Measurements from ENCODE around the gene C2orf72. TPM values are rescaled to one million over a fixed set of nuclear protein-coding genes. Genes with fewer than 3 reads are reported as not detected.

Gene C2orf72
- total RNA-seq, 1 experiment from 2014 or later, result 0.40 TPM

- H2AFZ ChIP-seq (ENCODE audit: low read length), result no peak overlapping the region
- H3K9me2 ChIP-seq (replicated peaks; ENCODE audit: low read length), result no peaks in the 10 kb centered on the region
- H4K20me1 ChIP-seq (ENCODE audit: low read length), result no peaks in the 10 kb centered on the region
- no peaks in the 10 kb centered on the region for H3K4me1 ChIP-seq (ENCODE audit: insufficient read depth, low read length)
- ChIA-PET CTCF (no interaction called here), POLR2A (ENCODE audit: unreplicated experiment) (no interaction called here)
- ATAC-seq, result peak; percentile 54
- DNase-seq, result no peak
- H3K36me3 ChIP-seq (ENCODE audit: low read depth, low read length), result no peaks in the 10 kb centered on the region
- BruUV-seq (replicated peaks), result no TSS peak
- peaks cover 21% of the 10 kb centered on the region for H3K27me3 ChIP-seq (ENCODE audit: low read length)
- no peaks in the 10 kb centered on the region for H3K9me3 ChIP-seq (ENCODE audit: low read length)
- H3K4me2 ChIP-seq (ENCODE audit: low read length), result peak overlapping the region; percentile 77
- H3F3A ChIP-seq (ENCODE audit: low read length, unreplicated experiment), result no peaks in the 10 kb centered on the region
- H3K4me3 ChIP-seq (ENCODE audit: low read length), result peak overlapping the region; percentile 52
- H3K27ac ChIP-seq (ENCODE audit: low read length), result no peak overlapping the region
- no peak for TF ChIP-seq EZH2 (IDR thresholded peaks at IDR 0.05; ENCODE audit: low read length, unreplicated experiment)
- TF ChIP-seq CTCF (conservative IDR thresholded peaks at IDR 0.05; ENCODE audit: low read depth, low read length), result no peak
- TF ChIP-seq EZH2phosphoT487 (IDR thresholded peaks at IDR 0.05; ENCODE audit: borderline replicate concordance, low read length), result no peak
- intact Hi-C loops (cut with micrococcal nuclease), result no loop called here
- no peak overlapping the region for H3K9ac ChIP-seq (ENCODE audit: low read length)
- no peaks in the 10 kb centered on the region for H3K79me2 ChIP-seq (ENCODE audit: low read length)
These were observed 584 bp downstream of the C2orf72 start for GRCh38 chr2:231037731-231038482.

- H3K36me3 ChIP-seq (ENCODE audit: low read depth, low read length), result no peaks in the 10 kb centered on the region
- no peaks in the 10 kb centered on the region for H3K9me2 ChIP-seq (replicated peaks; ENCODE audit: low read length)
- peaks cover 21% of the 10 kb centered on the region for H3K27me3 ChIP-seq (ENCODE audit: low read length)
- H3F3A ChIP-seq (ENCODE audit: low read length, unreplicated experiment), result no peaks in the 10 kb centered on the region
- ATAC-seq (no peak), DNase-seq (no peak)
- BruUV-seq (replicated peaks), result no TSS peak
- intact Hi-C loops (cut with micrococcal nuclease), result no loop called here
- H3K4me2 ChIP-seq (ENCODE audit: low read length), result peak overlapping the region; percentile 77; the same call in 1 of the 2 replicates
- no peak overlapping the region for H2AFZ ChIP-seq (ENCODE audit: low read length)
- no peak overlapping the region for H3K27ac ChIP-seq (ENCODE audit: low read length)
- no peak for TF ChIP-seq CTCF (conservative IDR thresholded peaks at IDR 0.05; ENCODE audit: low read depth, low read length)
- no peak for TF ChIP-seq EZH2 (IDR thresholded peaks at IDR 0.05; ENCODE audit: low read length, unreplicated experiment)
- TF ChIP-seq EZH2phosphoT487 (IDR thresholded peaks at IDR 0.05; ENCODE audit: borderline replicate concordance, low read length), result no peak
- H3K79me2 ChIP-seq (ENCODE audit: low read length), result no peaks in the 10 kb centered on the region
- ChIA-PET POLR2A (ENCODE audit: unreplicated experiment) (no interaction called here), CTCF (no interaction called here)
- H3K9ac ChIP-seq (ENCODE audit: low read length), result no peak overlapping the region
- no peaks in the 10 kb centered on the region for H3K9me3 ChIP-seq (ENCODE audit: low read length)
- no peaks in the 10 kb centered on the region for H4K20me1 ChIP-seq (ENCODE audit: low read length)
- no peaks in the 10 kb centered on the region for H3K4me1 ChIP-seq (ENCODE audit: insufficient read depth, low read length)
- H3K4me3 ChIP-seq (ENCODE audit: low read length), result peak overlapping the region; percentile 52; the same call in 1 of the 2 replicates
These were observed 1.4 kb downstream of the C2orf72 start for GRCh38 chr2:231038483-231039293.

- Histone ChIP-seq H3F3A (ENCODE audit: low read length, unreplicated experiment) (no peaks in the 10 kb centered on the region), H4K20me1 (ENCODE audit: low read length) (no peaks in the 10 kb centered on the region), H3K9me2 (replicated peaks; ENCODE audit: low read length) (no peaks in the 10 kb centered on the region), H3K4me2 (ENCODE audit: low read length) (no peak overlapping the region), H2AFZ (ENCODE audit: low read length) (no peak overlapping the region), H3K4me1 (ENCODE audit: insufficient read depth, low read length) (no peaks in the 10 kb centered on the region), H3K4me3 (ENCODE audit: low read length) (no peak overlapping the region), H3K9me3 (ENCODE audit: low read length) (no peaks in the 10 kb centered on the region), H3K27ac (ENCODE audit: low read length) (no peak overlapping the region), H3K9ac (ENCODE audit: low read length) (no peak overlapping the region), H3K27me3 (ENCODE audit: low read length) (peaks cover 21% of the 10 kb centered on the region), H3K79me2 (ENCODE audit: low read length) (no peaks in the 10 kb centered on the region), H3K36me3 (ENCODE audit: low read depth, low read length) (no peaks in the 10 kb centered on the region)
- POLR2A ChIA-PET (ENCODE audit: unreplicated experiment), result no interaction called here
- no peak for DNase-seq
- CTCF ChIA-PET, result no interaction called here
- intact Hi-C loops (cut with micrococcal nuclease), result no loop called here
- no TSS peak for BruUV-seq (replicated peaks)
- ATAC-seq, result no peak
- TF ChIP-seq CTCF (conservative IDR thresholded peaks at IDR 0.05; ENCODE audit: low read depth, low read length) (no peak), EZH2phosphoT487 (IDR thresholded peaks at IDR 0.05; ENCODE audit: borderline replicate concordance, low read length) (no peak), EZH2 (IDR thresholded peaks at IDR 0.05; ENCODE audit: low read length, unreplicated experiment) (no peak)
These were observed 2.0 kb downstream of the C2orf72 start for GRCh38 chr2:231039294-231039664.
